Measurements from ENCODE around the gene LDB2.

The LDB2 gene

DNA sequence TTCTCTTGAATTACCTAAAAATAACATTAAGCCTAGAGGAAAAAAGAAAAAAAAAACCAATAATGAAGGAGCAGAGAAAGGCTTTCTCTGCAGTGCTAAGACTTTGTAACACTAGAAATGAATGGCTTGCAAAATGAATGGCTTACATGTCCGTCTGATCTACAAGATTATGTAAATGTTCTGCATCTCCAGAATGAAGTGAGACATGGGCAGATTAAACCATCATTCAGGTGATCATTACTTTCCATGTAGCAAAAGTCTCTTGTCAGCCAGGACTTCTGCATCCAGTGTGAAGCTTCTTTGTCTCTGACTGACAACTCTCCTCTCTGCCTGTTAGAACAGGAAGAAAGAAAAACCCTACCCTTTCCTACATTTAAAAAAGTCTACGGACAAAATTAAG is 304.3 kb downstream of the LDB2 start:
- no peak for DNase-seq (ENCODE audit: low spot score in 2 of 2)
- in situ Hi-C loops (cut with MboI; ENCODE audit: low sequenced_read_pairs): no loop called here
- H3K27me3 ChIP-seq (ENCODE audit: low read depth): no peaks in the 10 kb centered on the region

DNA sequence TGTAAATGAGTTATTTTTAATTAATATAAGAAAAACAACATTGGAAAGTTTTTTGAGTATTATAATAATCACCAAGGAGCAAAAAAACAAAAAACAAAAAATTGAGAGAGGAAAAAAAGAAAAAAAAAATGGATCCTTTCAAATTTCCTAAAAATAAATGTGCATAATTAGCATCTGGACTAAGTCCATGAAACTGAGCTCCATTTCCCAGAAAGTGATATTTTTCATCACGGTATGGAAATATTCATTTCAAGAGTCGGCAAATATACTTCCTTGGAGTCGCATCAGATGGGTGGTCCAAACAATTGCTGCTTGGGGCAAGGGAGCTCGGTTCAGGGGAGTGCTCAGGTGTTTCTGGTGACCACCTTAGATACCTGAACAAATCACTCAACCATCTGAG is 305.1 kb downstream of the LDB2 start:
- H3K4me1 ChIP-seq: peaks cover 28% of the 10 kb centered on the region

More for the DNA sequence above, 304.3 kb downstream of the LDB2 start:
- Histone ChIP-seq H3K4me3 (no peak overlapping the region), H3K36me3 (replicated peaks) (no peaks in the 10 kb centered on the region), H3K4me1 (peaks cover 30% of the 10 kb centered on the region), H3K9me3 (no peaks in the 10 kb centered on the region)

DNA sequence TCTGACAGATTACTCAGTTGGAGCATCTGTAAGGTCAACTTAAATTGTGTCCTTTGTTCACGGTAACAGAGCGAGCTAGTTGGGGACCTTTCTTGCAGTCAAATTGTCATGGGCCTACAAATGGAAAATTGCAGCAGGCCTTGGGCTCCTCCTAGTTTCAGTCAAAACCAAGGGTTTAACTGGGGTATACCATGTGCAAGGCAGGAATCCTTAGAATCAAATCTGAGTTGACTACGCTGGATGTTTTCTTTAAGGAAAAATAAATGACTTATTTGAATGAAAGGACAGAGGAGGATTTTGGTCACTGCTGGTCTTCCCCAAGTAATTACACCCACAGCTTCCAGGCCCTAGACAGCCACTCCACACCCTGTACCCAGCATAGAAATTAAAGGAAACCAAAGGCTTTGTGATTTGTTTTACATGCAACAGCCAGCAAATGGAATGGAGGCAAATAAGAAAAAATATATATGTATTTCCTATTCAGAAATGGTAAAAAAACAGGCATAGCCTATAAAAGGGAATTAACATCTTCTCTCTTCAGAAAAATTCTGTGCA is 307.1 kb downstream of the LDB2 start:
- peaks cover 7% of the 10 kb centered on the region for H3K4me1 ChIP-seq
- H3K9me3 ChIP-seq: no peaks in the 10 kb centered on the region
- H3K4me3 ChIP-seq: no peak overlapping the region
- DNase-seq (ENCODE audit: low spot score in 2 of 2): no peak
- in situ Hi-C loops (cut with MboI; ENCODE audit: low sequenced_read_pairs): no loop called here
- H3K36me3 ChIP-seq (replicated peaks): no peaks in the 10 kb centered on the region; the same call in 1 of the 2 replicates
- H3K27me3 ChIP-seq (ENCODE audit: low read depth): no peaks in the 10 kb centered on the region

More for the DNA sequence above, 305.1 kb downstream of the LDB2 start:
- in situ Hi-C loops (cut with MboI; ENCODE audit: low sequenced_read_pairs): no loop called here
- Histone ChIP-seq H3K27me3 (ENCODE audit: low read depth) (no peaks in the 10 kb centered on the region), H3K9me3 (no peaks in the 10 kb centered on the region), H3K36me3 (replicated peaks) (no peaks in the 10 kb centered on the region), H3K4me3 (no peak overlapping the region)
- no peak for DNase-seq (ENCODE audit: low spot score in 2 of 2)

DNA sequence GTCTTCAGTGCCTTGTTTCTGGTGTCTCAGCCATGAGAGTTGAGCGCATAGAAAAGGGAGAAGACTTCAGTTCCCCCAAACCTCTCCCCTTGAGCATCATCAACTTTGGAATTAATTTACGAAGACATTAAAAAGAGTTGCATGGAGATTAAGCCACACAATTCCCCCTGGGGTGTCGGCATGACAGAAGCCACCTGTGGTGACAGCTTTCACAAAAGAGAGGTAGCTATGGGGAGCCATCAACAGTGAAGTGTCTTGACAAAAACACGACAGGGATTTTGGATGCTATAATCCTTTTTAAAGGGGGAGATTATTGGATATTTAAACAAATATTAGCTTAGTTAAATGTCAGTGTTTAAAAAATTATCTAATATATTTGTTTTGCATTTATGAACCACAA is 307.6 kb downstream of the LDB2 start:
- H3K9me3 ChIP-seq: no peaks in the 10 kb centered on the region
- in situ Hi-C loops (cut with MboI; ENCODE audit: low sequenced_read_pairs): no loop called here
- H3K36me3 ChIP-seq (replicated peaks): no peaks in the 10 kb centered on the region; the same call in 1 of the 2 replicates
- no peaks in the 10 kb centered on the region for H3K27me3 ChIP-seq (ENCODE audit: low read depth)
- H3K4me3 ChIP-seq: no peak overlapping the region
- no peak for DNase-seq (ENCODE audit: low spot score in 2 of 2)
- H3K4me1 ChIP-seq: peaks cover 2% of the 10 kb centered on the region

DNA sequence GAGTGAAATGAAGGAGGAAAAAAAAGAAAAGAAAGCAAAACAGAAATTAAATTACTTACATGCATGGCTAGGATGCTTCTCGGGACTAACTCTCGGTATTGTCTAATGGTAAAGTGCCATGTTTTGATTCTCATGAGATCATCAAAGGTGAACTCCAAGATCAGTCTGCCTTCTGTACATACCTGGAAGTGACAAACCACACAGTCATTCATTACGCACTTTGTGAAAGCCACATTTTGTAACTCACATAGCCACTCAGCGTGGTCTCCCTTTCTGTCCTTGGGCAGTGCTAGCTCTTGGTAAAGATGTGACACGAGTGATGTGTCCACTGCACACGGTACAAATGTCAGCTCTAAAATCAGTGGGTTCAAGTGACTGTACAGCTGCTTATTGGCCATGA is 309.8 kb downstream of the LDB2 start:
- no peak overlapping the region for H3K4me3 ChIP-seq
- H3K4me1 ChIP-seq: no peaks in the 10 kb centered on the region
- H3K36me3 ChIP-seq (replicated peaks): no peaks in the 10 kb centered on the region; the same call in 1 of the 2 replicates
- DNase-seq (ENCODE audit: low spot score in 2 of 2): no peak
- no peaks in the 10 kb centered on the region for H3K27me3 ChIP-seq (ENCODE audit: low read depth)
- in situ Hi-C loops (cut with MboI; ENCODE audit: low sequenced_read_pairs): no loop called here
- no peaks in the 10 kb centered on the region for H3K9me3 ChIP-seq

DNA sequence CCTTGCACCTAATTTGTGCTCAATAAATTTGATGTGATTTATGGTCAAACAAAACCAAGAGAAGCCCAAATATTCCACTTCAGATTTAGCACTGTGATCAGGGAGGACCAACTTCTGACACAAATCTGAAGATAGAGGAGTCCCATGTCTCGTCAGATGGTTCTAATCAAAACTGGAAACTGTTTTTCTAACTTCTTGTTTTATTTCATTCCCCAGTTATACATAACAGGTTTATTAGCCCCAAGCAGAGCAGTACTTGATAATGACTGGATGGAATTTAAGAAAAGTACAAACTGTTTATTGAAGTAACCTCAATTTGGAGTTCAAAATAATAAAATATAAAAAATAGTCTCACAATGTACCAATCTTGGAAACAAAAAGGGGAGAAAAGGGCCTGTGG is 310.3 kb downstream of the LDB2 start:
- Histone ChIP-seq H3K36me3 (replicated peaks) (no peaks in the 10 kb centered on the region; the same call in 1 of the 2 replicates), H3K4me1 (no peaks in the 10 kb centered on the region), H3K9me3 (no peaks in the 10 kb centered on the region), H3K27me3 (ENCODE audit: low read depth) (no peaks in the 10 kb centered on the region), H3K4me3 (no peak overlapping the region)
- in situ Hi-C loops (cut with MboI; ENCODE audit: low sequenced_read_pairs): no loop called here
- DNase-seq (ENCODE audit: low spot score in 2 of 2): no peak

DNA sequence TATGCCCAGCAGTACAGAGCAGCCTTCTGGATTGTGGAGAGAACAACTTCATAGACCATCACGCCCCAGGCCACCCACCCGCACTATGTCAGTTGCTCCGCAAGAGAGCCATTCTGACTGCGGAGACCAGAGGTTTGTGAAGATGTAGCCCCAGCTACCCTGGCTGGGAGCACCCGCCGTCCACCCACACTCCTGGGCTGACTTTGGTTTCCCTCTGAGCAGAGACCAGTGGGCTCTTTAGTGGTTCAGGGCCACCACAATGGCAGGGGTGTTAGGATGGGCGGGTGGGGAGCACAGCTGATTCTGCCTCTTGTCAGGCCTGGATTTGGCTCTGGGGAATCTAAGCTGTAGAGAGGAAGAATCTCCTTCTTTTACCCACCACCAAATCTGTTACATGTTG is 313.4 kb downstream of the LDB2 start:
- no peaks in the 10 kb centered on the region; the same call in 1 of the 2 replicates for H3K4me1 ChIP-seq
- in situ Hi-C loops (cut with MboI; ENCODE audit: low sequenced_read_pairs): no loop called here
- no peaks in the 10 kb centered on the region for H3K9me3 ChIP-seq
- H3K4me3 ChIP-seq: no peak overlapping the region
- no peaks in the 10 kb centered on the region; the same call in 1 of the 2 replicates for H3K36me3 ChIP-seq (replicated peaks)
- H3K27me3 ChIP-seq (ENCODE audit: low read depth): no peaks in the 10 kb centered on the region
- no peak for DNase-seq (ENCODE audit: low spot score in 2 of 2)

DNA sequence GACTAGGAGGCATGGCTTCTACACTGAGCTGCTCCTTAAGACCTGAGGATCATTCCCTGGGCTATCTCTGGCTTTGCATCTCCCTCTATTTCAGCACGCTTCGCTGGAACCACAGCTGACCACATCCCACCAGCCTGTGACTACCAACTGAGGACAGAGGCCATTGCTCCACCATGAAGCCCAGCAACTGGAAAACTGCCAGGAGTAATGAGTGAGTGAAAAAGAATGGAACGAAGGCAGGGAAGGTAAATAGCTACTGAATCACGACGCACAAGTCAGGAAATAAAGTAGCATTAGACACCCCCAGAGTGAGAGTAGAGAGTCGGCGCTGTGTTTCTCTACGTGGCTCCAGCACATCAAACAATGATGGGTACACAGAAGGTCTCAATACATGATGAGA is 314.7 kb downstream of the LDB2 start:
- in situ Hi-C loops (cut with MboI; ENCODE audit: low sequenced_read_pairs): no loop called here
- no peaks in the 10 kb centered on the region for H3K9me3 ChIP-seq
- no peaks in the 10 kb centered on the region for H3K27me3 ChIP-seq (ENCODE audit: low read depth)
- H3K4me1 ChIP-seq: no peaks in the 10 kb centered on the region; the same call in 1 of the 2 replicates
- no peak overlapping the region for H3K4me3 ChIP-seq
- no peak for DNase-seq (ENCODE audit: low spot score in 2 of 2)
- H3K36me3 ChIP-seq (replicated peaks): no peaks in the 10 kb centered on the region; the same call in 1 of the 2 replicates

DNA sequence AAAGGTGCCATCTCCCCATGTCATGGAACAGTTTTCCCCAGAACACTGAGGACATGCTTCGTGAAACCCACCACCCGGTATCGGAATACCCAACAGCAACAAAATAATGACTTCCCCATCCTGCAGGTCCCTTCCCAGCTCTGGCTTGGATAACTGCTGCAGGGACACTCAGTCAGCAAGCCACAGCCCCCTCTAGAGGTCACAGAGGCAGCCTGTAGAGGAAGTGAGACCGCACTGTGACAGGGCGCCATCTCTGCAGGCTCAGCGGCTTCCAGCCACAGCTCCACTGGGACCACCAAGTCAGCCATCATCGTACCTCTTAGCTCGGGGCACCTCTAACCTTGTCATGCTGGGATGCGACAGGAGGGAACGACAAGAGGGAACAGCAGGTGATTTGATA is 315.9 kb downstream of the LDB2 start:
- in situ Hi-C loops (cut with MboI; ENCODE audit: low sequenced_read_pairs): no loop called here
- peak in 1 of 2 experiments; percentile 50 for DNase-seq (ENCODE audit: low spot score in 2 of 2)
- Histone ChIP-seq H3K9me3 (no peaks in the 10 kb centered on the region), H3K4me3 (no peak overlapping the region), H3K36me3 (replicated peaks) (no peaks in the 10 kb centered on the region; the same call in 1 of the 2 replicates), H3K4me1 (no peaks in the 10 kb centered on the region; the same call in 1 of the 2 replicates), H3K27me3 (ENCODE audit: low read depth) (no peaks in the 10 kb centered on the region)

DNA sequence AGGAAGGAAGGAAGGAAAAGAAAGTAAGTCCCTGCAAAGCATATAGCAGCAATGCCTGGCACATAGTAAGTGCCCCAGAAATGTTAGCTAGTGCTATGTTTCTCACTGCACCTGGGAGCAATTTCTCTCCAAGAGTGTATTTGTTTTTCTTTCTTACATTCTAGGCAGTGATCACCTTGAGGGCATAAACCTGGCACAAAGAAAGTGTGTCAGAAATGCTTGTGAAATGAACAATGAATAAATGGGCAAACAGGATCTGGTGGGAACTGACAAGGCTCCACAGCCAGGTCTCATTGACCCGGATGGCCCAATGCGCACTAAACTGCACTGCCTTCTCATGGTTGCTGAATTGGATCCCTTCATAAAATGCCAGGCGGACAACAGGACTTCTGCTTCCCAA is 316.4 kb downstream of the LDB2 start:
- Histone ChIP-seq H3K4me3 (no peak overlapping the region), H3K4me1 (no peaks in the 10 kb centered on the region; the same call in 1 of the 2 replicates), H3K9me3 (no peaks in the 10 kb centered on the region), H3K27me3 (ENCODE audit: low read depth) (no peaks in the 10 kb centered on the region), H3K36me3 (replicated peaks) (no peaks in the 10 kb centered on the region; the same call in 1 of the 2 replicates)
- in situ Hi-C loops (cut with MboI; ENCODE audit: low sequenced_read_pairs): no loop called here
- DNase-seq (ENCODE audit: low spot score in 2 of 2): no peak

DNA sequence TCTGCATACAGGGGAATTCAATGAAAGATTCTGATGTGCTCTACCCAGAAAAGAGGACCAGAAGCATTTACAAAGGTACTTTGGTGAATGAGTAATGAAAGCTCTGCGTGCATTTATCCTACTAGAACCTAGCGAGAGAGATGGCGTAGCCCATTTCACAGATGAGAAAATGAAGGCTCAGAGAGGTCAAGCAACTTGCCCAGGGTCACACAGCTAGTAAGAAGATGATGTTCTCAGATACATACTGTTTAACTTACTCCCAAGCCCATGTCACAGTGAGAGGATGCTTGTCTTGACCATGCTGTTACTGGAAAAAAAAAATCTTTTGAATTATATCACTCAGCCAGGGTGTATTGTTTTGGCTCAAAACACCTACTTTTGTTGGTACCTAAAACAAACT is 317.3 kb downstream of the LDB2 start:
- no peaks in the 10 kb centered on the region for H3K36me3 ChIP-seq (replicated peaks)
- DNase-seq (ENCODE audit: low spot score in 2 of 2): no peak
- no peaks in the 10 kb centered on the region for H3K9me3 ChIP-seq
- no peaks in the 10 kb centered on the region for H3K27me3 ChIP-seq (ENCODE audit: low read depth)
- no peak overlapping the region for H3K4me3 ChIP-seq
- in situ Hi-C loops (cut with MboI; ENCODE audit: low sequenced_read_pairs): no loop called here
- H3K4me1 ChIP-seq: no peaks in the 10 kb centered on the region; the same call in 1 of the 2 replicates

DNA sequence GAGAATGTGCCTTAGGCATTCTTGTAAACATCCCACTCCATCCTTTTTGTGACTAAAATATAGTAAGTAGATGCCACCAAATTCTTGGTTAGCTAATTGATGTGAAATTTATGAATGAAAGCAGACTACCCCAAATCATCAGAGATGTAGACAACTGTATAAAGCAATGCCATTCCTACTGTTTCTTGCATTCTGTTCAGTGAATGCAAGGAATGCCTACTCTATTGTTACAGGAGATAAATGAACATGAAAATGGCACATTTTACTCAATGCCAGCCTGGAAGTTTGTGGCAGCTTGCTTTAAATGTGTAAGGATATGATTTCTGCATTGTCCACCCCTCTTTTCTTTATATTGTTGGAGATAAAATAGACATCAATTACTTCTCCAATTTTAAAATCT is 317.9 kb downstream of the LDB2 start:
- in situ Hi-C loops (cut with MboI; ENCODE audit: low sequenced_read_pairs): no loop called here
- no peaks in the 10 kb centered on the region for H3K36me3 ChIP-seq (replicated peaks)
- H3K27me3 ChIP-seq (ENCODE audit: low read depth): no peaks in the 10 kb centered on the region
- H3K9me3 ChIP-seq: no peaks in the 10 kb centered on the region
- no peaks in the 10 kb centered on the region; the same call in 1 of the 2 replicates for H3K4me1 ChIP-seq
- DNase-seq (ENCODE audit: low spot score in 2 of 2): no peak
- no peak overlapping the region for H3K4me3 ChIP-seq

DNA sequence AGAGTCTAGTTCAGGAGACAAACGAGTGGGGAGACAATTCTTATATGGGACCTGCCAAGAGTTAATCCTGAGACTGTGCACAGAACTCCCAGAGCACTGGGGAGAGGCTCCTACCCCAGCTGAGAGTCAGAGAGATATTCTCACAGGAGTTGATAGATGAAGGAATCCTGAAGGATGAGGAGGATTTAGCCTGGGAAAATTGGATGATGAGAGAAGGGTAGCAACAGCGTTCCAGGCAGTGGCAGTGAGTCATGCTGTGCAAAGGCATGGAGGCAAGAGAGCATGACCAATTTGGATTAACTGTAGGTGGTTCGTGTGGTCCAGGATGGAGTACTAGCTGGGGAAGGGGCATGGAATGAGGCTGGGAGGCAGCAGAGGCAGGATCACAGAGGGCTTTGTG is 318.6 kb downstream of the LDB2 start:
- H3K36me3 ChIP-seq (replicated peaks): no peaks in the 10 kb centered on the region
- DNase-seq (ENCODE audit: low spot score in 2 of 2): no peak
- H3K4me3 ChIP-seq: no peak overlapping the region
- H3K4me1 ChIP-seq: no peaks in the 10 kb centered on the region; the same call in 1 of the 2 replicates
- H3K27me3 ChIP-seq (ENCODE audit: low read depth): no peaks in the 10 kb centered on the region
- H3K9me3 ChIP-seq: no peaks in the 10 kb centered on the region
- in situ Hi-C loops (cut with MboI; ENCODE audit: low sequenced_read_pairs): no loop called here

DNA sequence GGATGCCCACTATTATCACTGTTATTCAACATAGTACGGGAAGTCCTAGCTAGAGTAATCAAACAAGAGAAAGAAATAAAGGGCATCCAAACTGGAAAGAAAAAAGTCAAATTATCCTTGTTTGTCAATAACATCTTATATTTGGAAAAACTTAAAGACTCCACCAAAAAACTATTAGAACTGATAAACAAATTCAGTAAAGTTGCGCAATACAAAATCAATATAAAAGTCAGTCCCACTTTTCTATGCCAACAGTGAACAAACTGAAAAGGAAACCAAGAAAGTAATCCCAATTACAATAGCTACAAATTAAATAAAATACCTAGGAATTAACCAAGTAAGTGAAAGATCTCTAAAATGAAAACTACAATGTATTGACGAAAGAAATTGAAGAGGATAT is 321.3 kb downstream of the LDB2 start:
- H3K27me3 ChIP-seq (ENCODE audit: low read depth): no peaks in the 10 kb centered on the region
- H3K4me1 ChIP-seq: no peaks in the 10 kb centered on the region; the same call in 1 of the 2 replicates
- H3K4me3 ChIP-seq: no peak overlapping the region
- H3K9me3 ChIP-seq: no peaks in the 10 kb centered on the region
- H3K36me3 ChIP-seq (replicated peaks): no peaks in the 10 kb centered on the region
- DNase-seq (ENCODE audit: low spot score in 2 of 2): no peak
- in situ Hi-C loops (cut with MboI; ENCODE audit: low sequenced_read_pairs): no loop called here

DNA sequence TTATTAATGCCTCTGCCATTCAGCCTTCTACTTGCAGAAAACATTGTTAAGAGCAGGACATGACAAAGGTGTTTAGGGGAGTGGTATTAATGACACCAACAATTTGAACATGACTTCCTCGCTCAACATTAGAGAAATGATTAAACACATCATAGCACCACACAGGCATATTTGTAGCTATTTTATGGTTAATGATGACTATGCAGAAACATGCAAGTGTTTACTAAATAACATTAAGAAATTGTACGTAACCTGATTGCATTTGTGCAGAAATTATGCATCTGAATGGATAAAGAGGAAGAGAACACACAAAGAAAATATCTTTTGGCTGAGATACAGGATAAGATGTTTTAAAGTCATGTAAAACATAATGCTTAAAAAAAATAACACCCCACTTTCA is 323.5 kb downstream of the LDB2 start:
- H3K27me3 ChIP-seq (ENCODE audit: low read depth): no peaks in the 10 kb centered on the region
- no peaks in the 10 kb centered on the region for H3K36me3 ChIP-seq (replicated peaks)
- H3K4me1 ChIP-seq: no peaks in the 10 kb centered on the region
- no peak overlapping the region for H3K4me3 ChIP-seq
- no peaks in the 10 kb centered on the region for H3K9me3 ChIP-seq
- in situ Hi-C loops (cut with MboI; ENCODE audit: low sequenced_read_pairs): no loop called here
- DNase-seq (ENCODE audit: low spot score in 2 of 2): no peak

All from HAP-1 (cell line).